GM12865 (cell line): Measurements from ENCODE around the gene MGAT5B.

Experiments
- DNase-seq: peaks from one replicate; pipeline ENCODE4 v3.0.0; 2010; ENCODE audit warnings: low read depth
- H3K4me3 ChIP-seq: 2 replicates; pipeline ENCODE4 v1.5.1; 2011; ENCODE audit warnings: mild to moderate bottlenecking, low read depth, low read length, control low read depth
- TF ChIP-seq, protein P1 (sequence below): IDR thresholded peaks from 2 replicates; pipeline ENCODE4 v1.5.1; 2011; ENCODE audit warnings: low read length, control low read depth, low read depth, inconsistent platforms; ENCODE audit not compliant: insufficient read depth; ENCODE audit errors: missing control alignments

The MGAT5B gene

GRCh38 chr17:76877437-76877836 lies 9.2 kb downstream of the MGAT5B start:
- no peak overlapping the region for H3K4me3 ChIP-seq
- TF ChIP-seq, protein P1, sequence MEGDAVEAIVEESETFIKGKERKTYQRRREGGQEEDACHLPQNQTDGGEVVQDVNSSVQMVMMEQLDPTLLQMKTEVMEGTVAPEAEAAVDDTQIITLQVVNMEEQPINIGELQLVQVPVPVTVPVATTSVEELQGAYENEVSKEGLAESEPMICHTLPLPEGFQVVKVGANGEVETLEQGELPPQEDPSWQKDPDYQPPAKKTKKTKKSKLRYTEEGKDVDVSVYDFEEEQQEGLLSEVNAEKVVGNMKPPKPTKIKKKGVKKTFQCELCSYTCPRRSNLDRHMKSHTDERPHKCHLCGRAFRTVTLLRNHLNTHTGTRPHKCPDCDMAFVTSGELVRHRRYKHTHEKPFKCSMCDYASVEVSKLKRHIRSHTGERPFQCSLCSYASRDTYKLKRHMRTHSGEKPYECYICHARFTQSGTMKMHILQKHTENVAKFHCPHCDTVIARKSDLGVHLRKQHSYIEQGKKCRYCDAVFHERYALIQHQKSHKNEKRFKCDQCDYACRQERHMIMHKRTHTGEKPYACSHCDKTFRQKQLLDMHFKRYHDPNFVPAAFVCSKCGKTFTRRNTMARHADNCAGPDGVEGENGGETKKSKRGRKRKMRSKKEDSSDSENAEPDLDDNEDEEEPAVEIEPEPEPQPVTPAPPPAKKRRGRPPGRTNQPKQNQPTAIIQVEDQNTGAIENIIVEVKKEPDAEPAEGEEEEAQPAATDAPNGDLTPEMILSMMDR = no peak
- no peak for DNase-seq

GRCh38 chr17:76878568-76878967 lies 10.4 kb downstream of the MGAT5B start:
- DNase-seq = no peak
- H3K4me3 ChIP-seq = no peak overlapping the region
- TF ChIP-seq, protein P1 = no peak

DNA sequence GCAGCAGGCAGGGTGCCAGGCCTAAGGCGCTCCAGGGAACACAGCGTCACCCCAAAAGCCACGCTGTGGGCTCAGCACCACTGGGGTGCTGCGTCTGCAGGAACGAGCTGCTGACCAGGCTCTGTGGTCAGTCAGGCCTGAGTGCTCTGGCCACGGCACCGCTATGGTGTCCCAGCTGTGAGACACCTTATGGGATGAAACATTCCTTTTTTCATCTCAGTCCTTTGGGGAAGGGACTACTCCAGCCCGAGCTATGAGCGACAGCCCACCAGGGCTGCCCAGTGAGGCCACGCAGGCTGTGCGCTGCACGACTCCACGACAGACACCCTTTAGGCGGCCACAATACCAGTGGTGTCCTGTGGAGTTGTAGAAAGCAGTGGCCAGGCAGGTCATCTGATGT lies 11.1 kb downstream of the MGAT5B start:
- no peak overlapping the region for H3K4me3 ChIP-seq
- no peak for DNase-seq
- TF ChIP-seq, protein P1 = no peak

DNA sequence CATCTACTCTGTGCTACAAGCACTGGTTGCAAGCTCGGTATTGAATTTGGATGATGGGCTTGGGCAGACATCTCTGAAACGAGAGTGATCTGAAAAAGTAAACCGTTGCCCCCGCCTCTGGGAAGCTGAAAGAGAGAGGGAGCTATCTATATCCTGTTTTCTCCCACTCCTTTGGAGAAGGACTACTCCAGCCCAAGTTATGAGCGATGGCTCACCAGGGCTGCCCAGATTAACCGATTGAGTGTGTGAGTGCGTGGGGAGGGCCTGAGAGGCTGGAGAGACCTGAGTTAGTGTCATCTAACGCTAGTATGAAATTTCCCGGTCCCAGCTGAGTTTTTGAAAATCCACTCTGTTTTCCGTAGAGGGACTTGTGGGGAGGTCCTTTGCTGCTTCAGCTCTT lies 11.5 kb downstream of the MGAT5B start:
- H3K4me3 ChIP-seq = no peak overlapping the region
- DNase-seq = no peak
- TF ChIP-seq, protein P1 = no peak

GRCh38 chr17:76880268-76880667 lies 12.1 kb downstream of the MGAT5B start:
- DNase-seq = no peak
- TF ChIP-seq, protein P1 = no peak

GRCh38 chr17:76880971-76881370 lies 12.8 kb downstream of the MGAT5B start:
- TF ChIP-seq, protein P1 = no peak
- no peak overlapping the region for H3K4me3 ChIP-seq

More at GRCh38 chr17:76880268-76880667, 12.1 kb downstream of the MGAT5B start:
- H3K4me3 ChIP-seq = no peak overlapping the region

DNA sequence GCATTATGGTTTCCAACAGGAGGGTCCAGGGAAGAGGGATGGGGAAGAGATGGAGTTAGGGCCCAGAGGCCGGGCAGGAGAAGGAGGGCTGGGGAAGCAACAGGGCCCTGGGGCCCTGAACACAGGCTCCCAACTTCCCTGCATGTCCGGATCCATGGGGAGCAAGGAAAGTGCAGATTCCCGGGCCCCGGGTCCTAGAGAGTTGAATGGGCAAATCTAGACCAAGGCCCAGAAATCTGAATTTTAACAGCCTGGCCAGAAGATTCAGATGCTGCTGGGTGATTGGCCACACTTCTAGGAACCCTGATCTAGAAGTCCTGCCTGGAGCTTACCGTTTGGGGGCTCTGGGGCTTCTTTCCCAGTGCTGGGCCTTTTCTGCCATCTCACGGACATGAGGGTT lies 13.2 kb downstream of the MGAT5B start:
- DNase-seq = no peak
- TF ChIP-seq, protein P1 = no peak
- H3K4me3 ChIP-seq = no peak overlapping the region

More at GRCh38 chr17:76880971-76881370, 12.8 kb downstream of the MGAT5B start:
- DNase-seq = no peak
